ENCODE data around the gene SETD2.
A peak's percentile ranks its signal among the peaks of the same experiment; 100 is the strongest.
"Not testable (repeated sequence)": the region's sequence is repeated elsewhere in the genome, so short reads cannot be mapped to it uniquely, and the experiment has no call there.

SETD2 gene

GRCh38 chr3:47193871-47194859, 30.3 kb upstream of the SETD2 start:
- TF ChIP-seq, protein P1, sequence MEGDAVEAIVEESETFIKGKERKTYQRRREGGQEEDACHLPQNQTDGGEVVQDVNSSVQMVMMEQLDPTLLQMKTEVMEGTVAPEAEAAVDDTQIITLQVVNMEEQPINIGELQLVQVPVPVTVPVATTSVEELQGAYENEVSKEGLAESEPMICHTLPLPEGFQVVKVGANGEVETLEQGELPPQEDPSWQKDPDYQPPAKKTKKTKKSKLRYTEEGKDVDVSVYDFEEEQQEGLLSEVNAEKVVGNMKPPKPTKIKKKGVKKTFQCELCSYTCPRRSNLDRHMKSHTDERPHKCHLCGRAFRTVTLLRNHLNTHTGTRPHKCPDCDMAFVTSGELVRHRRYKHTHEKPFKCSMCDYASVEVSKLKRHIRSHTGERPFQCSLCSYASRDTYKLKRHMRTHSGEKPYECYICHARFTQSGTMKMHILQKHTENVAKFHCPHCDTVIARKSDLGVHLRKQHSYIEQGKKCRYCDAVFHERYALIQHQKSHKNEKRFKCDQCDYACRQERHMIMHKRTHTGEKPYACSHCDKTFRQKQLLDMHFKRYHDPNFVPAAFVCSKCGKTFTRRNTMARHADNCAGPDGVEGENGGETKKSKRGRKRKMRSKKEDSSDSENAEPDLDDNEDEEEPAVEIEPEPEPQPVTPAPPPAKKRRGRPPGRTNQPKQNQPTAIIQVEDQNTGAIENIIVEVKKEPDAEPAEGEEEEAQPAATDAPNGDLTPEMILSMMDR (IDR thresholded peaks at IDR 0.05; ENCODE audit: extremely low read depth, missing control alignments) = no peak
- no peak for DNase-seq (ENCODE audit: low spot score)

- TF ChIP-seq, protein P1 (IDR thresholded peaks at IDR 0.05; ENCODE audit: extremely low read depth, missing control alignments) = no peak
Measured at GRCh38 chr3:47186285-47186684, 22.4 kb upstream of the SETD2 start.

GRCh38 chr3:47181685-47182084, 17.8 kb upstream of the SETD2 start:
- DNase-seq (ENCODE audit: low spot score) = not testable (repeated sequence)

More at GRCh38 chr3:47186285-47186684, 22.4 kb upstream of the SETD2 start:
- no peak for DNase-seq (ENCODE audit: low spot score)

- DNase-seq (ENCODE audit: low spot score) = not testable (repeated sequence)
Measured at GRCh38 chr3:47180011-47180410, 16.1 kb upstream of the SETD2 start.

DNA sequence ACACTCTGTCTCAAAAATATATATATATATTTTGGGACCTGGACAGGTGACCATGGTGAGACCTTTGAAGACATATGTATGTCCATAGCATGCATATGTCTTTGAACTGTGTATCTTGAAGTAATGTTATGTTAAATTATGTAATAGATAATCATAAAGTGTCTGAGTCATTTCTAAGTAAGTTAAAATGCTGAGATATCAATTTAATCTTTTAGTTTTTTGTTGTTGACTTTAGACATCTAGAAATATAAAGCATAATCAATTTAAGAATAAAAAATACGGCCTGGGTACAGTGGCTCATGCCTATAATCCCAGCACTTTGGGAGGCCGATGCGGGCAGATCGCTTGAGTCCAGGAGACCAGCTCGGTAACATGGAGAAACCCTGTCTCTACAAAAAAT, 12.7 kb upstream of the SETD2 start:
- DNase-seq (ENCODE audit: low spot score) = no peak
- TF ChIP-seq, protein P1 (IDR thresholded peaks at IDR 0.05; ENCODE audit: extremely low read depth, missing control alignments) = no peak

DNA sequence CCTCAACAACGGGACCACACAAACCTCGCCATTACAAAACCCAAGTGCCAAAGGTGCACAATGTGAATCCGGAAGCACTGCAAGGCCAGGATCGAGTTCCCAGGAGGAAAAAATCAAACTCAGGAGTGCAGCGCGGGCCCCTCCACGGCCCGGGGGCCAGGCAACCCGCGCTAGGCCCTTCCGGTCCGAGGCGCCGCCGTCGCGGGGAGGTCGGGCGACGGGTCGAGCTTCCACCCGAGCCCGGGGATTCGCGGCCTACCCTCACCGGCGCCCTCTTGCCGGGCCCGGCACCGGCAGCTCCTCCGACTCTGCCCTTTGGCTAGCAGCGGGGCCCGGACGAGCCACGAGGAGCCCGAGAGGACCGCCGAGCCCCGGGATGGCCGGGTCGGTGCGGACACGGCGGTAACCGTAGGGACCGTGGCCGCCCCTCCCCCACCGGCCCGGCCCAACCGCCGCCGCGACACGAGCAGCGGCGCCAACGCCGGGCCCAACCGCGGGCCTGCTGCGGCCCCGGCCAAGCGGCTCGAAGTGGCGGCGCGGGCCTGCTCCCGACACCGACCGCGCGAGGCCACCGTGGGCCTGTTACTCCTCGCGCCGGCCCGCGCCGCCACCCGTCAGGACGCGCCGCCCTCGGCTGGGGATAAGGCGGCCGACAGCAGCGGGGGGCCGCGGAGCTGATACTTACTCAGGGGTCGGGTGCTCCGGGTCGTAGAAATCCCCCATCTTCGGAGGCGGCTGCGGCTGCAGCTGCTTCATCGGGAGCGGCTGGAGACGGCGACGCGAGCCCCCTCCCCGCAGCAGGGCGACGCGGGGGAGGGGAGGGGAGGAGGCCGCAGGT, 525 bp downstream of the SETD2 start:
- TF ChIP-seq, protein P1 (IDR thresholded peaks at IDR 0.05; ENCODE audit: extremely low read depth, missing control alignments) = no peak
- DNase-seq (ENCODE audit: low spot score) = peak; percentile 70

DNA sequence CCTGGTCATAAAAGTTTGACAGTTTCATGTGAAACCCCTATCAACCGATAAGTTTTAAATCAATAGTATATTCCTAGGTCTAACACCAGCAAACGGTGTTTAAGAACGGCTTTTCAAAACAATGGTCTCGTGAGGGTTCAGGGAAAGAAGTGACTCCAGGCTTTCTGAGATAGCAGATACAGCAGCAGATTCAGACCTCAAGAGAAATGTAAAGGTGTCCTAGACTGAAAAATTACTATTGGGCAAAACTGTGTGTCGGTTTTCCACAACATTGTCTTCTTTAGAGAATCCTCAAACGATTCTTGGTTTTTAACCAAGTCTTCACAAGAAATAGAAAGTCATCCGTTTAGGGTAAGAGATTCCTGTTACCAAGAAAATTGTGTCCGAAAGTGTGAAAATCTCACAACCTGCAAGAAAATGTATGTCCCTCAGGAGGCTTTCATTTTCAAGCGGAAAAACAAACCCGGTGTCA, 1.2 kb downstream of the SETD2 start:
- peak; percentile 12 for DNase-seq (ENCODE audit: low spot score)
- TF ChIP-seq, protein P1 (IDR thresholded peaks at IDR 0.05; ENCODE audit: extremely low read depth, missing control alignments) = no peak
